Putamen (tissue), 1 donor: ENCODE results near the gene ASB16.

Experiments
- DNase-seq: peaks from one replicate; pipeline ENCODE4 v3.0.0-alpha.2; 2016; ENCODE audit warnings: low spot score

ASB16 gene

DNA sequence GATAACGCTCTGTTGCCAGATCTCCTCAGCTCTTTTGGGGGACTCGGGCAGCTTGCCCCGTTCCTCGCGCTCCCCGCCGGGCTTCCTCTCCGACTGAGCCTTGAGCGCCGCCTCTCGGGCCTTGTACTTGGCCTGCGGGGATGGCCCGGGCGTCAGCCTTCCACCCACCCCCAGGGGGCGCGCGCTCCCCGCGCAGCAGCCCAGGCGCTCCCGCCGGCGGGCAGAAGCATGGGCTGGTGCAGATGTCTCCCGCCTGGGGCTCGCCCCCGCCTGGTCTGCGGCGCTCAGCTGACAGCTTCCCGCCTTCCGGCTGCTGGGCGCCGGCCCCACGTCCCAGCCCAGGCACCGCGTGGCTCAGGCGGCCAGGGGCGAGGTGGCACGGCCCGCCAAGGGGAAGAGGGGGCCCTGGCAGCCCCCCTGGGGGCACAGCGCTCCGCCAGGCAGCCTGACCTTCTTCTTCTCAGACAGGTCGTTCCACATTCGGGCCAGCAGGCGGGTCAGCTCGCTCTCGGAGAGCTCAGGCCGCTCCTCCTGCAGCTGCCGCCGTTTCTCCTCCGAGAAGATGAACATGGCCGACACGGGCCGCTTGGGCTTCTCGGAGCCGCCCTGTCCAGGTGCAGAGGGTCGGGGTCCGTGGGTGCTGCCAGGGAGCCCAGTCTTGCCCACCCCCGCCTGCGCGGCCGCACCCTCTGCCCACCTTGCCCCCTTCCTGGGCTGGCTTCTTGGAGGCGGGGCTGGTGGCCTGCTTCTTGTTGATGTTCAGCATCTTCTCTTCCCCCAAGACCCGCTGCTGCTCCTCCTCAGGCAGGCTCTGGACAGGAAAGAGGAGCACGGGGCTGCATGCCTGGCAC lies 40.1 kb downstream of the ASB16 start:
- peak; percentile 88 for DNase-seq

DNA sequence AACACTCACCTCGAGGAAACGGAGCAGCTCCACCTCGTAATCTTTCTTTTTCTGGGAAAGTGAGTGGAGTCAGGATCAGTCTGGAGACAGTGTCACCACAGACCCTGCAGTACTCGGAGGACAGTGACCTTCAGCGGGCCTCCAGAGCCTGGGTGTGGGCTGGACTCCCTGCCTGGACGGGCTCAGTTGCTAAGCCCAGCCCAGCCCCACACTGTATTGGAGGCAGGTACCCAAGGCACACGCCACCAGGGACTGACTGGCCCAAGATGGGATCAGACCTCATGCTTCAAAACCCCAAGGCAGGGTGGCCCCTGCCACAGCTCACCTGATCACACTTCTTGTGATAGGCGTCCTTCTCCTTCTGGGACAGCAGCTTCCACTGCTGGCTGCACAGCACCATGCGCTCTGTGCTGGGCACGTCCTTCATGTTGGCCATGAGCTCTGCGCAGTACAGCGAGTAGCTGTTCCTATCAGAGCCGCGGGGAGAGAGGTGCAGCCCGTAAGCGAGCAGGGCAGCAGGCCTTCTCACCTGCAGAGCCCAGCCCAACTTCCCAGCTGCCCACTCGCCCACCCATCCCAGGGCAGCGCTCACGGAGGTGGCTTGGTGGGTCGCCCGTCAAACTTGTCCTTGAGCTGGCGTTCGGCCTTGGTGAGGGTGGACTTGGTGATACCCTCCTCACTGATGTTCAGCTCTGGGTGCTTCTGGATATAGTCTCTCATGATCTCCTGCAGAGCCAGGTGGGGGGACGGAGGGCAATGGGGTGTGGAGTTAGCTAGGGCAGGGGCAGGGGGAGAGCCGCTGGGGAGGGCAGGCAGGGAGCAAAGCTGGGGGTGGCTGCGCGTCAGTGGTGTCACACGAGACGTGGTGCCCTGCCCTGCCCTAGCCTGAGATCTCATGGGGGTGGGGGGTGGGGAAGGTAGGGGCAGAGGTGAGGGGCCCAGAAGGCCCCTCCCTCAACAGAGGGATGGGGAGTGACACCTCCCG lies 41.1 kb downstream of the ASB16 start:
- DNase-seq = no peak

DNA sequence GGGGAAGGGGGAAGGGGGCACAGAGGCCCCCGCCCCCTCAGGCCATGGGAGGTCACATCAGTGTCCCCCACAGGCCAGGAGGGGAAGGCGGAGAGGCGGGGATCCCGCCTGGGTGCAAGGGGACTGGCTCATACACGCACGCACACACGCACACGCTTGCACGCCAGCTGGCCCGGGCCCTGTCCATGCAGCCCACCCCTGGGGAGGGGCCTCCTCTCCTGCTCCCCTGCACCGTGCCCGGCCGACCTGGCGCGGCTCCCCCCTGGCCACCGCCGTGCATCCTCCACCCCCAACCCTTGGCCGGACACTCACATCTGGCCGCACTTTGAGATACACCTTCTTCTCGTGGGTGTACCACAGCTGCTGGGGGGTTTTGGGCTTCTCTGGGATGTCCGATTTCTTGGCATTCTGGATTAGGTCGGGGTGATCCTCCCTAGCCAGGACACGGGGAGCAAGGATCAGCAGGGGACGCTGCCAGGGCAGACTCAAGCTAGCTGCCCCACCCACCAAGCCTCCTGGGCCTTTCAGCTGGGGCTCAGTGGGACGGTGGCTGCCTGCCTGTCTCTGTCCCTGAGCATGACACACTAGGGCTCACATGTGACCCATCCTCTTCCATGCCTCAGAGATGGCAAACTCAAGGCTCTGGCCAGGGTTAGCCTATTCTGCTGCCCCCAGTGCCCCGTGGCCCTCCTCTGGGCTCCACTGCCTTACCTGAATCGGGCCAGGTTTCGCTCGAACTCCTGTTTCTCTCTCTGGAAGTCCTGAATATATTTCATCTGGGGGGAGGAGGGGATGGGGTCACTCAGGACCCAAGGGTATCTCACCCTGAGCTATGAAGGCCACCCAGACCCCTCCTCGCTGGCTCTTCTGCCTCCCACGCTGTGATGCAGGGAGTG lies 42.3 kb downstream of the ASB16 start:
- no peak for DNase-seq

DNA sequence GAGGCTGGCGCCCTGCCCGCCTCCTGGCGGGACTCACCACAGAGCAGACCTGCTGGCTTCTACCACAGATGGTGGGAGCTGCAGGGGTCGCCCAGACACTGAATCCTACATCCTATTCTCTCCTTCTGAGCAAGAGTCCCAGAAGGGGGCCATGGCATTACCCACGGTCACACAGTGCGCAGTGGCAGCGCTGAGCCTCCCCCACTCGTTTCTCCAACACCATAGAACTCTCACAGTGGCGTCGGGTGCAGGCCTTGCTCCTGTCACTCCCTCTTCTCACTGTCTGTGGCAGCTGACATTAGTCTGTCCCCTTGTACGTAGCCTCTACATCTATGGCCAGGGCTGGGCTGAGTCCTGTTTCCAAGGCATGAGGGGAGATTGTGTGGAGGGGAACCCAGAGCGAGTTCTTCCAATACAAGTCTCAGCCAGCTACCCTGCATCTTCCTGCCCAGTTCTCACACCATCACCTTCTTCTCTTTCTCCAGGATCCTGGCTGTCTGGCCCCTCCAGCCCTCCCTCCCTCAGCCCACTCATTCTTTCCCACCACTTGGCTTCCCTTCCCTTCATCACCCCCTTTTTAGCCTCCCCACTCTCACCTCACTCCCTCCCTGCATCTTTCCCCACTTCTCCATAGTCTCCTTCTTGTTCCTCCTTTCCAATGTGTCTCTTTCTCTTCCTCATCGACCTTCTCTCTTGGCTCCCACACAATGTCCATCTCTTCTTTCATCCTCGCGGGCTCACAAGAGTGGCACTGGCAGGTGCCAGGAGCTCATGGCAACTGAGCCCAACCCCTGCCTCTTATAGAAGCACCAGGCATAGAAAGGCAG lies 43.1 kb downstream of the ASB16 start:
- no peak for DNase-seq

DNA sequence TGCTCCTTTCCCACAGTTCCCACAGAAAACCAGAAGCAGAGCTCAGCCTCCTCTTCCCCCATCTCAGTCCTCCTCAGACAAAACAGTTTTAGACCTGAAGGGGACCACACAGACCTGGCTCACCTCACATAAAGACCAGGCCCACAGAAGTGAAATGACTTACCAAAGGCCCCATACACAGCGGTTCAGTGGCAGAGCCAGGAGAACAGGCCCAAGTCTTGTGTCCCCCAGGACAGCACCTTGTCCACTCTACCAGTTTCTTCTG lies 43.7 kb downstream of the ASB16 start:
- no peak for DNase-seq

DNA sequence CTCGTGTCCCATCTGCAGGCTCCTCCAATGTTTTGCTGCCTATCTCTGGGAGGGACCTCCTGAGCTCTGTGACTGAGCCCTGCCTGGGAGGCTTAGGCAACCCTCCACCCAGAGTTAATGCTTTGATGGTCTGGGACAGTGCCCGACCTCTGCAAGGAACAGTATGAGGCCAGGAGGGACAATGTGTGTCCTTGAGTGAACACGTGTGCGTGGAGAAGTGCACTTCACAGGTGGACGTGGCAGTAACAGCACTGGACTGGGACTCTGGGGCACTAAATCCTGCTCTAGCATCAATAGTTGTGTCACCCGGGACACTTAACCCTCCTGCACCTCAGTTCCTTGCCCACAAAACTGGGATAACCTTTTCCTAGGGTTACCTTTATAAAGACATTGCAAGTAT lies 44.4 kb downstream of the ASB16 start:
- DNase-seq = no peak

DNA sequence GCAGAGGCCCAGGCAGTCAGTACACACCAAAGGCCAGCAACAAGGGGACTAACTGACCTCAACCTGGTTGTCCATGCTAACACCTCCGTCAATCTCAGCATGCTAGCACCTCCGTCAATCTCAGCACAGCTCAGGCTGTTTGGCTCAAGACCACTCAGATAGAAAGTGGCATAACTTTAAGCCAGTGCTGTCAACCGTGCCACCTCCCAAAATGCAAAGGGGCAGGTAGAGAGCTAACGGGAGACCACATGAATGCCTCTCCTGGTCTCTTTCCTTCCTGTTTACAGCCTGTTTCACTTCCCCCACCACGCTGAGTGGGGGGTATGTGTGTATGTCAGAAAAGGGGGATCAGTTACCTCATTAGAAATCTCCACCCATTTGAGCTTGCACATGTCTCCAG lies 45.7 kb downstream of the ASB16 start:
- DNase-seq = no peak

DNA sequence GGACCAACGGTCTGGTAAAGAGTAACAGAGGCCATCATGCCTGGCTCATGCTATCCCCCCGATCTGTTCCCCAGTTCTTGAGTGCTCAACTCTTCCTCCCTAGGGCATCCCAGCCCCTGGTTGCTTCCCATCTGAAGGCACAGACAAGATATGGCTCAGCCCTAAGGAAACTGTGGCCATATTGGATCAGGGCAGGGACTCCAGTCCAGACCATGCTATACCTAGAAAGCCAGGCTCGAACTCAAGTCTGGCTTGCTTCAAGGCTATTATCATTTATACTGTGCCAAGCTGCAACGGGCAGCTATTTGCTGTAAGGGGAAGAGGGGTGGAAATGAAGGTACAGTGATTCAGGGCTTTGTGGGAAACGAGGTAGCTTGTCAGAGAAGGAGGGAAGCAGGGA lies 46.2 kb downstream of the ASB16 start:
- no peak for DNase-seq

DNA sequence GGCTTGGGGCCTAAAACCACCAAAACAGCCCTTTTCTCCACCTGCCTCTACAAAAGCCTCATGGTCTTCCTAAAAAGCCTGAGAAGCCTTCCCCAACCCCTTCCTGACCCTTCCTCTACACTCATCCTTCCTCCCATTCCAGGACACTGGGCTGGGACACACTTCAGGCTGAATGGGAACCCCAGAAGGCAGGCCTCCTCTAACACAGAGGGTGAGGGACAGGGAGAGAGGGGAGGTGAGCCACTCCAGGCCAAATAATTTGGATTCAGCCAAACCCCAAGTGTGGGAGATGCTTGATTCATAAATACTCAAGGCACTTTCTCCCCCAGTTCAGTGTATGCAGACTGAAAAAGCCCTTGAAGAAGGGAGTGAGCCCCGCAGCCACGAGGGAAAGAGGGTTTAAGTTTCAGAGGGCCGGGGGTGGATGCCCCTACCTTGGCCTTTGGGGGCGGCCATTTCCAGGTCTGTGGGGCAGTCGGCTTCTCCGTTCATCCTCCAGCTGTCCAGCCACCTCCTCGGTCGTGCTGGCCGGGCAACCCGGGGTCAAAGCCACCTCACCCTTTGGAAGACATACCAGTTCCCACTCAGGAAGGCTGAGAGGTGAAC lies 47.3 kb downstream of the ASB16 start:
- no peak for DNase-seq

DNA sequence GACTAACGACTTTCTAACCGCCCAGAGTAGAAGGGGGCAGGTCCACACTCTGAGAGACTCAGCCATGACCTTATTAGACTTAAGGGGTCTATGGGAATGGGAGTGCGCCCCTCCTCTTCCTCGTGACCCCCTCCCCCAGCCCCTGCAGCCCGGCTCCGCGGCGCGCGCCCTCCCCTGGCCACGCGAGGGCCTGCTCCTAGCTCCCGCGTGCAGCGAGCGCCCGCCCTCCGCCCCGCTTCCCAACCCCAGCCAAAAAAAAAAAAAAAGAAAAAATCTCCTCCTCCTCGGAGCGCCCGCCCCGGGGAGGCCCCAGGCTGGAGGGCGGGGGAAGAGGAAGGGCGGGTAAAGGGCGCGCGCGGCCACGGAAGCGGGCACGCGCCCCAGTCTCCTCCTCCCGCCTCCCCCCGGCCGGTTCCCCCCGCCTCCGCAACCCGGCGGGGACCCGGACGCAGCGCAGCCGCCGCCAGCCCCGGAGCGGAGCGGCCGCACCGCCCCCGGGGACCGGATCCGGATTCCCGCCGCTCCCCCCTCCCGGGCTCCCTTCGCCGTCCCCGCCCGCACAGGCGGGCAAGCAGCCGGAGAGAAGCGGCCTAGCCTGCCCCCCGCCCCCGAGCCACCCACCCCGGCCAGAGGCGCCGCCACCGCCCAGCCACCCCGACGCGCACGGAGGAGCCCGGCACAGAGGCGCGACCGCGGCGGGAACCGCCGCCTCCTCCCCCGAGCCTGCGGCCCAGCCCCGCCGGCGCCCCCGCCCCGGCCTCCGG lies 48.0 kb downstream of the ASB16 start:
- peak; percentile 95 for DNase-seq

DNA sequence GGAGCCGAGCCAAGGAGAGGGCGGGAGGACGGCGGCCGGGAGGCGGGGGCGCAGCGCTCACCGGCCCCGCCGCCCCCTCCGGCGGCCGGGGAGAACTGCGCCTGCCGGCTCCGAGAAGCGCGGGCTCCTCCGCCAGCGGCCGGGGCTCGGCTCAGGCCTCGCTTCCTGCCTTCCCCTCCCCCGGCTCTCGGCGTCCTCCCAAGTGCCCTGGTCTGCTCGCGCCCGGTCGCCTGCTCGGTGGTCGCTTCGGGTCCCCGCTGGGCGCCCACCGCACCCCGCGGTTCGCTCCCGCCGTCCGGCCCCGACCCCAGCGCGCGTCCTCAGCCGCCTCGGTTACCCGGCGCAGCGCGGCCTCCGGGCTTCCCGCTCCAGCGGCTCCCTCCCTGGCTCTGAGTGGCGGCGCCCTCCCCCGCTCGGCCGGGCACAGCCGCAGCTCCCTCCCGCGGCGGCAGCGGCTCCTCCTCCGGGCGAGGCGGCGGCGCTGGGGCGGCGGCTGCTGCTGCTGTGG lies 48.7 kb downstream of the ASB16 start:
- peak; percentile 67 for DNase-seq

DNA sequence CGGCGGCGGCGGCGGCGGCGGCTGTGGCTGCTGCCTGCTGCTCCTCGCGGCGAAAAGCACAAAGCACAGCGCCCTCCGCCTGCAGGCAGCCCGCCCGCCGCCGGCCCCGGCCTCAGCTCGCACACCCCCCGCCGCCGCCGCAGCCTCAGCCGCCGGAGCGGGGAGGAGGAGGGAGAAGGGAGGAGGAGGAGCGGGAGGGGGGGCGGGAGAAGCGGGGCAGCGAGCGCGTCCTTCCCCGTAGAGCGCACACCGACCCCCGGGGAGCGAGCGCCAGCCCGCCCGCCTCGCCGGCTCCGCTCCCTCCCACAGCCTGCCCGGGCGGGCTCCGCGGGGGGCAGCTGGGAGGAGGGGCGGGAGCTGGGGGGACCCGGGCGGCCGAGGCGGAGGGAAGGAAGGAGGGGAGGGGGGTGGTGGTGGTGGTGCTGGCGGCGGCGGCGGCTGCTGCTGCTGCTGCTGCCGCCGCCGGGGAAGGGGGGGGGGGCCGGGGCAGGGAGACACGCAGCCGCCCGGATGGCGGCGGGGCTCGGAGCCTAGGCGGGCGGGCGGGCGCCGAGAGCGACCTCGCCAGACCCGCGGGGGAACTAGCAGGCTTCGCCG lies 49.2 kb downstream of the ASB16 start, which contains the start of gene UBTF:
Gene UBTF, minus strand, starts transcription at position 60 of the 597 bp plus-strand sequence. CDS start 1,446 bp downstream, outside the sequence.
- peak; percentile 80 for DNase-seq

DNA sequence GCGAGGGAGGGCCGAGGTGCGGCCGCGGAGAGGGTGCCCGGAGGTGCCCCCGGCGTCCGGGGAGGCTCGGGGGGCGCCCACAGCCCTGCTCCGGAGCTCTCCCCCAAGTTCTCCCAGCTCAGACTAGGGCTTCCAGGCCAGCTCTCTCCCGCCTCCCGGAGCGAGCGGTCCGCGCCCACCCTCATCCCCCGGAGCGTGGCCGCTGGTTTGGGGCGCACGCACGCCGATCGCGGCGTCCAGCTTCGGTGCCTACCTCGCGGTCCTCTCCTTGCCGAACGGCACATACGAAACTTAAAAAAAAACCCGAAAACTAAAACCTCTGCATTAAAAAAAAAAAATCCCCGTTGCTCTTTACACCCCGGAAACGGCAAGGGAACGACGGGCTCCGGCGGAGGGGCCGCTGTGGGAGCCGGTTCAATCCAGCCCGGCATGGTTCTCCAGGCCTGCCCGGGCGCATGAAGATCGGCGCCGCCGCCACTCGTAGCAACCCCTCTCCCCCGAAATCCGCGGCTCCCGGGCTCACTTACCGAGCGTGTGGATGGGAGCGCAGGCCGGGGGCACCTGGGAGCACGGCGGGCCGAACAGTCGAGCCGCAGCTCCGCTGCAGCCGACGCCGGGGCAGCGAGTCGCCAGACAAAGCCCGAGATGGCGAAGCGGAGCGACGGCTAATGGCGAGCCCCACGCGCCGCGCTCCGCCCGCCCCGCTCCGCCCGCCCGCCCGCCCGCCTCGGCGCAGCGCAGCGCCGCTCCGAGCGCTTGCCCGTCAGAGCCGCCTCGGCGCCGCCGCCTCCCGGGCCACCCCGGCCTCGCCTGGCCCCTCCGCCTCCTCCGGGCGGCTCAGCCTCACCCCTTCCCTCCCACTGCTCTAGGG lies 49.9 kb downstream of the ASB16 start:
- DNase-seq = no peak

DNA sequence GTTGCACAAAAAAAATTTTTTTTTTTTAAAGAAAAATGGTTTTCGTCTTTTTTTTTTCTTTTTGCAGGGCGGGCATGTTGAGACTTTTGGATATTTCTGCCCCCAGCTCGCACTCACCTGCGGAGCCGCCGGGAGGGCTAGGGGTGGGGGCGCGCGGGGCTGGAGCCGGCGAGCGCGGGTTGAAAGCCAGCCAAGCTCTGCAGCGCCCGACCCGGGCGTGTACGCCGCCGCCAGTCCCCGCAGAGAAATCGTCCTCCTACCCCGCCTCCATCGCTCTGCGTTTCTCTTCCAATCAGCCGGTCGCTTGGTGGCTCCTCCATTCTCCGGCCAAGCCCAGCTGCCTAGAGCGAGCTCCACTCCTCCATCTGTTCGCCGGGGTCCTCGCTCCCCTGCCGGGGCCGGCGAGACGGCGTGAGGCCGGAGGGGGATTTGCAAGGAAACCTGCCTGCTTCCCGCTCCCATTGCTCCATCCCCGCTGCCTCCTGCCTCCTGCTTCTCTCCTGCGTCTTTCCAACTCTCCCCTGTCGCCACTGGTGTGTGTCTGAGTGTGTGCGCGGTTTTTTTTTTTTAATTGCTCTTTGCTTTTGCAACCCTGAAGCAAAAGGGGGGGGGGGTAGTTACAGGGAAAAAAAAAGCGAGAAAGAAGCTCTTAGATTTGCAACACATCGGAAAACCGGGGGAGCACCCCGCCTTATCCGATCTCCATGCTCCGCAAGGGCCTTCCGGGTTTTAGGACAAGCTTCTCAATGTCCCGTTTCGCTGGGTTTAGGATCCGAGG lies 50.8 kb downstream of the ASB16 start:
- peak; percentile 86 for DNase-seq

DNA sequence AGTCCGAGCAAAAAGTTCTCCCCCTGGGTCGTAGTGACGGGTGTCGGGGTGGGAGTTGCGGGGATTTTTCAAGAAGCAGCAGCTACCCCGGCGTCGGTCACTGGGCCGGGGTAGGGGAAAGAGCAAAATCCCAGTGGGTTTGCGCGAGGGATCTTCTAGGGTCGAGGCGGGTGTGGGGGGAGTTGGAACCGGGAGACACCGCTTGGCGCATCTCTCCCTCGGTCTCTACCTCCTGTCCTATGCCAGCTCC lies 51.3 kb downstream of the ASB16 start:
- DNase-seq = no peak

DNA sequence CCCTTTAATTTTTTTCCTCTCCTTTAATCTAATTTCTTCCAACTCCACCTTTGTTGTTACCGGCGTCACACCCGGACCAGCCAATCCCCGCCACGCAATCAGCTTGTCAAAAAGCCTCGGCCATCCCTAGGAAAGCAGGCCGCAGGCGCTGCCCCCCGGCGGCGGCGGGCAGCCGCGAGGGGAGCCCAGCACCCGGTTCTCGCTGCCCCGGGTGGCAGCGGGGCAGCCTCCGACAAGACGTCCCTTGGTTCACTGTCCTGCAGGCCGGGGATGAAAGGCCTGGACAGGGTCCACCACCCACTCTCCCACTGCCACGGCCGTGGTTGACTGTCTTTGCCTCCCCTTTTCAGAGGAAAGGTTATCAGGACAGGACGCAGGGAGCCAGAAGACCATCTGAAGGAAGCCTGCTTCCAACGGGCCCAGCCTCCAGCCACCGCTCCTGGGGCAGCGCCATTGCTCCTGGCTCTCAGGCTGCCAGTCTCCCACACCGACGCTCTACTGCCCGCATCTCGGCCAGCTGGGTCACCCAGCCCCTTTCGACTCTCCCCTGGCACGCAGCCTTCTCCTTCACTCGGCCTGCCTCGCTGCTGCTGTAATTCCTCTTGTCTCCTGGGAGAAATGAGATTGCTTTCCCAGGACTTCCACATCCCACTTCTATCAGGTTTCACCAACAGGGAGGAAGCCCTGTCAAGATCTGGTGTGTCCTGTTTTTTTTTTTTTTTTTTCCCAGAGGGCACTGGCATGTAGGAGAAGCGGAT lies 51.8 kb downstream of the ASB16 start:
- peak; percentile 87 for DNase-seq

DNA sequence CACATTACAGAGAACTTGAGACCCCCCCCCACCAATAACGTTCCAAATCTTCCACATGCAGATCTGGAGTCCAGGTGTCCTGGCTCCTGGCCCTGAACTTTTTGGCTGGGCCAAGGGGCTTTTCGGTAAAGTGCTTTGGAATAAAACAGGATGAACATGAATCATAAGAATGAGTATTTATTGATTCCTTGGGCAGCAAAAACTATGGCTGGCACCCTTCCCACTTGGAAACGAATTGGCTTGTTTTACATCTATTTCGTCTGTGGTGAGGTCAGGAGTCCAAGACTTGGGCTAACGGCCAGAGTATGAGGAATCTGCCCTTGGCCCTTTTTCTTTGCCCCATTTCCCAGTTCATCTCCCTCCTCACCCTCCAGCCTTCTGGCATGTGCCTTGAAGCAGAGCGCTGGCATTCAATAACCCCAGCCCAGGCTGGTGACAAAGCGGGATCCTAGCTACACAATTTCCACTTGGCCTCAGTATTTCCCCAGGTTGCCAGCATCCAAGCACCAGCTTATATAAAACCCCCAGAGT lies 53.1 kb downstream of the ASB16 start:
- DNase-seq = no peak
